Stromal cell of bone marrow (primary cell): ENCODE data around the gene ATP8B1.

Source experiments
- DNase-seq: peaks from one replicate; pipeline ENCODE4 v3.0.0-alpha.2; 2012; ENCODE audit warnings: low read depth

Gene ATP8B1

DNA sequence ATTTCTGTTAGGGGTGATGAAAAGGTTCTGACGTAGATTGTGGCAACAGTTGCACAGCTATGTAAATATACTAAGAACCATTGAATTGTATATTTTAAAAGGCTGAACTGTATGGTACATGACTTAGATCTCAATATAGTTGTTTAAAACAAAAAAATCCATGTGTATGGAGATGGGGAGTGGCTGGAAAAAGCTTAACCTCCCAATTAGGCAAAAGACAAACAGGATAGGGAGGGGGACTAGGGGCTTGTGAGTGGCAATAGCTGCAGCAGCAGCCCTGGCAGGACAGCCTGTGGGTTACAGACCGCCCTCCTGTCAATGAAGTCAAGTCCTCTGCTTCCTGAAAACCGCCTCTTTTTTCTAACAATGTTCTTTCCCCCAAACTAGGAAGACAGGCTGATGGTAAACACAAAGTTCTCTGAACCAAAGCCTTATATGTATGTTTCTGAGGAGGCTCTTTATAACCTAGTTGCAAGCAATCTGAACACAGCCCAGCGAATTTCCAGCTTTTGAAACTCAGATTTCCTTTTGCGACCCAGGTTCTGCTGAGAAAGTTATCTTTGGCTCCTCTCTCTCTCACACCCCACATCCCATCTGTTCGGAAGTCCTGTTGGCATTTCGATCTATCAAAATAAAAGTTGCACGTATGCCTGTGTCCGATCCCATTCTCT lies 10.3 kb downstream of the ATP8B1 start:
- no peak for DNase-seq

DNA sequence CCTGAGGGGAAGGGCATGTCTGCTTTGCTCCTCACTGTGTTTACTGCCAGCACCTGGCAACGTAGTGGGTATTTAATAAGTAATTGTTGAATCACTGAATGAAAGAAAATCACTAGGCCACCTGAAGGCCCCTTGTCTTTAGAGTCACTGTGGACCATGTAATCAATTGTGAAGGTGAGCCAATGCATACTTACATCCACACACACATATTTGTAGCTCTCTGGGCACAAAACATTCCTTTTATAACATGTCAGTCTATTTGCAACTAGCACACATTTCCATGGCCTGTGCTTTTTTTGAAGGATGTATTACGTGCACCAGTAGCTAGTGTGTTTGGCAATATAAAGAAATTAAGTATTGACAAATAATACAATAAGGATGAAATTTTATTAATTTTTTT lies 11.2 kb downstream of the ATP8B1 start:
- DNase-seq, result no peak

DNA sequence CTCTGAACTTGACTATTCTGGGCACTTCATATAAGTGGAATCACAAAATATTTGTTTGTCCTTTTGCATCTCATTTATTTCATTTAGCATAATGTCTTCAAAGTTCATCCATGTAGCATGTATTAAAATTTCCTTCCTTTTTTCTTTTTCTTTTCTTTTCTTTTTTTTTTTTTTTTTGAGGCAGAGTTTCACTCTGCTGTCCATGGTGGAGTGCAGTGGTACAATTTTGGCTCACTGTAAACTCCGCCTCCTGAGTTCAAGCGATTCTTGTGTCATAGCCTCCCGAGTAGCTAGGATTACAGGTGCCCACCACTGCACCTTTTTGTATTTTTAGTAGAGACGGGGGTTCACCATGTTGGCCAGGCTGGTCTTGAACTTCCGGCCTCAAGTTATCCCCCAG lies 11.9 kb downstream of the ATP8B1 start:
- DNase-seq, result no peak

DNA sequence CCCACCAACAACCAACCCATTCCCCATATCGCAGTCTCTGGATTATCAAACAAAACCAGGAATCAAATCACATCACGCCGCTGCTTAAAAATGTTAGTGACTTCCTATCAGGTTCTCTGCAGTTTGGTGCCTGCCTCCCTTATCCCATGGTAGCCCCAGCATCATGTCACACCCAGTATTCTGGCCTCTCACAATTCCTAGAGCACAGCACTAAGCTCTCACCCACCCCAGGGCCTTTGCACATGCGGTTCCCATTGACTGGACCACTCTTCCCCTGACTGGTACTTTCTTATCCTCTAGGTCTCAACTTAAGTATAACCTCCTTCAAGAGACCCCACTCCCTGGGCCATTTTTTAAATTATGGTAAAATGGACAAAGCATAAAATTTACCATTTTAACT lies 12.8 kb downstream of the ATP8B1 start:
- DNase-seq, result no peak

DNA sequence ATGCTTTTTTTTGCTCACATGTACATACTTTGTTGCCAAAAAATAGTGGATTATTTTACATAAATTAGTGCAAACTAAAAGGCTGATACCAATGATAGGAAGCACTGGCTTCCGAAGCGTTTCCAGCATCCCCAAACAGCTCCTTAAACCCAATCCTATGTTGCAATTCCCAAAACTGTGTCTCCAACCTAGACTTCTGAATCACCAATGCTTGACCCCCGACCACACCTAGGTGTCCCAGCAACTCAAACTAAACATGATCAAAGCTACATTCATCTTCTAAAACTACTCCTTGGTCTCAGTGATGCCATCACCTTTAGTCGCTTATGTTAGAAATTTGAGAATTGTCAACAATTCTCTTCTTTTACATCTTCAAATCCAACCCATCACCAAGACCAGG lies 13.4 kb downstream of the ATP8B1 start:
- no peak for DNase-seq

DNA sequence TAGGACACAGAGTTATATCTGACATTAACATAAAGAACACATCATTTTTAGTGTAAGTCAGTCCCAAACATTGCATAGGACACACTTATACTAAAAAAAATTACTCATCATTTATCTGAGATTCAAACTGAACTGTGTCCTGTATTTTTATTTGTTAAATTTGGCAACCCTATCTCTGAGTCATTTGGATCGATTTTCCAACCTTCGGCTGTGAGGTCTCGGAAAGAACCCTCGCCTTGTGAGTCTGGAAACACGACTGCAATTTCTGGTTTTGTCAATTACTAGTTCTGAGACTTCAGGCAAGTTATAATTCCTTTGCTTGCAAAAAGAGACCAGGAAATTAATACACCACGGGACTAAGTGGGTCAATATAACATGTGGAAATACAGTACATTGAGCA lies 14.0 kb downstream of the ATP8B1 start:
- DNase-seq, result peak; percentile 81

DNA sequence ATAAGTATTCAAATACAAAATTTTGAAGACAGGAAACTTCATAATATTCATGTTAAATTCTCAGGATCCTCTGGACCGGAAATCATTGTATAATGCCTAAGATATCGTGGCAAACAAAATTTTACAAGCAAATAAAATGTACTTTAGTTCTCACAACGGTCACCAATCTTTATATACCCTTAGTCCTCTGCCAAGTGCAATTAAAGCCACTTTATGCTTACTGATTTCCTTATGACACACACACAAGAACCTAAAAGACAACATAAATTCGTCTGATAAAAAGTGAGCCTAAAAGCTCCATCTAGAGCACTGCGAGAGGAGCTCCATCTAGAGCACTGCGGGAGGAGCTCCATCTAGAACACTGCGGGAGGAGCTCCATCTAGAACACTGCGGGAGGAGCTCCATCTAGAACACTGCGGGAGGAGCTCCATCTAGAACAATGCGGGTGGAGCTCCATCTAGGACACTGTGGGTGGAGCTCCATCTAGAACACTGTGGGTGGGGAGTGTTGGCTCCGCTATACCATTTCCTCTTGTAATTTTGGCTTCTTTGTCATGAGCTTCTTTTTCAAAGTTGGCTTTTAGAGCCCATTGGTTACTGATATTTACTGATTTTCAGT lies 15.9 kb downstream of the ATP8B1 start:
- DNase-seq, result no peak

DNA sequence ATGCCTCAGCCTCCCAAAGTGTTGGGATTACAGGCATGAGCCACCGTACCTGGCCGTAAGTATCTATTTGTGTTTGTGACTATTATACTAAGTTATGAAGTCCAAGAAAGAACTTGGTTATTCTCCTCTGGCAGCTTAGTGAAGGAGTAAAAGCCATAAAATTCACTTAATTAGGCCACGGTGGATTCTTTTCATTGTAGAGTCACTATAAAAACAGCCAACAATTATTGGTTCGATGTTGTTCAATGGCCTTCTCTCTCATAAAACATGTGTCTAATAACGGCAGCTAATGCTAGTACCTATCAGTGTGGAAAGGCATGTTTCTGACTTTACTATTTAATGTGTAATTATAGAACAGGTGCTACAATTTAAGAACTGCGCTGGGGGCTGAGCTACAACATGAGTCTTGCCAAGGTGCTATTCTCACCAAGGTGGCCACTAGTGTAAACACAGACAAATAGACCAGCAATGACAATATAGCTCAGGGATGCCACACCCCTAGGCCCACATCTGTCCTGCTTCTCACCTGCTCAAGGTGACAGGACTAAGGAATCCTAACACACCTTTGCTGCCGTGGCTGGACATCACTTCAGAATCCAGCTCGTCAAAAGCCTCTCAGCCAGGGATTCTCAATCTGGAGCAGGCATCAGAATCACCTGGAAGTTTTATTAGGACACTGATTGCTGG lies 17.2 kb downstream of the ATP8B1 start:
- DNase-seq, result no peak

DNA sequence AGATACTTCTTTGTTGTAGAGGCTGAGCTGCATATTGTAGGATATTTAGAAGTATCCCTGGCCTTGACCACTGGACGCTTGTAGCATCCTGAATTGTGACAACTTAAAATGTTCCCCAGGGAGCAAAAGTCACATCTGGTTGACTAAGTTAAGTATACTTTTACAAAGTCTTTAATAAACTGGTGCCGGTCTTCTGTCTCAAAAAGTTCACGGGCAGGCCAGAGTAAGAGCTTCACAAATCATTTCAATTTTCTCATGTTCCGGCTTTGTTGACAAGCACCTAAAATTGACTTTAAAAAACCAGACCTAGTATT lies 18.4 kb downstream of the ATP8B1 start:
- no peak for DNase-seq

DNA sequence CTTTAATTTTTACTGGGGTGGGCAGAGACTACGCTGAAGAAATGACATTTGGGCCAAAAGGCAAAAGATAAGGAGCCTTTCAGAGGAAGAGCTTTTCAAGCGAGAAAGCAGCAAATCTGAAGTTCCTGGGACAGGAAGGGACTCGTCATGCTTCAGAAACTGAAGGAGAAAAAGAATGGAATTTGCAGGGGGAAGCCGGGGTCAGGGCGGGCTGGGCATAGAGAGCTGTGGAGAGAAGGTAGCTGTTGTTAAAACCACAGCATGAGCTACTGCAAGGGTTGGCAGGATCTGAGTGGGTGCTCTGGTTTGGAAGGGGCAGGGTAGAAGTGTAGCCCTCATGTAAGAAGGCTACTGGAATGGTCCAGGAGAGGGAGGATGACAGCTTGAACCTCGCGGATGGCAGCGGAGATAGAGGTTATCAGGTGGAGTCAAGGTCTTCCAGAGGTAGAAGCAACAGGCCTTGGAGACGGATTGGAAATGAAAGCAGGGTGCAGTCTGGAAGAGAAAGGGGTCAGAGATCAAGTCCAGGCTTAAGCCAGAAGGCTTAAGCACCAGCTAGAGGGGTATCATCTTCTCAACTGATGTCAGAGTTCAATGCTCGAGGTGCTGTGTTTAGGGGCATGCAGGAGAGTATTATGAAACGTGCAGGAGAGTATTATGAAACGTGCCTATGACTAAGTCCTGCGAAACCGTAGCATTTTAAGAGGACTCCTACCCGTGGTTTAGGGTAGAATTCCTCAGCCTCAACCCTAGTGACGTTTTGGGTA lies 18.9 kb downstream of the ATP8B1 start:
- peak; percentile 51 for DNase-seq

DNA sequence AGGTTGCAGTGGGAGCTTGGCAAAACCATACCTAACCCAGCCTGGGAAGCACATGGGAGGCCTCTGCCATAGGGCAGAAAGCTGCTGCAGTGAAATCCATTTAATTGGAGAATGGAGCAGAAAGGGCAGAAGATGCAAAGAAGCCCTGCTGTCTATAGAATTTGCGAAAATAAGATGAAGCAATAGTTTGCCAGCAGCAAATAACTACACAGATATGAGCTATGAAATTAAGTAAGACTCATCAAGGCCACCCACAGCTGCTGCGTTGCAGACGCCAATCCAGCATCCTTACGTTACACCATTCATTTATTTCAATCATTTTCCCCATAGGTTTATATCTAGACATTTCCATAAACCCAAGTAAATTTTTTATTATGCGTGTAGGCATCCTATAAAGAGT lies 21.1 kb downstream of the ATP8B1 start:
- DNase-seq, result no peak

DNA sequence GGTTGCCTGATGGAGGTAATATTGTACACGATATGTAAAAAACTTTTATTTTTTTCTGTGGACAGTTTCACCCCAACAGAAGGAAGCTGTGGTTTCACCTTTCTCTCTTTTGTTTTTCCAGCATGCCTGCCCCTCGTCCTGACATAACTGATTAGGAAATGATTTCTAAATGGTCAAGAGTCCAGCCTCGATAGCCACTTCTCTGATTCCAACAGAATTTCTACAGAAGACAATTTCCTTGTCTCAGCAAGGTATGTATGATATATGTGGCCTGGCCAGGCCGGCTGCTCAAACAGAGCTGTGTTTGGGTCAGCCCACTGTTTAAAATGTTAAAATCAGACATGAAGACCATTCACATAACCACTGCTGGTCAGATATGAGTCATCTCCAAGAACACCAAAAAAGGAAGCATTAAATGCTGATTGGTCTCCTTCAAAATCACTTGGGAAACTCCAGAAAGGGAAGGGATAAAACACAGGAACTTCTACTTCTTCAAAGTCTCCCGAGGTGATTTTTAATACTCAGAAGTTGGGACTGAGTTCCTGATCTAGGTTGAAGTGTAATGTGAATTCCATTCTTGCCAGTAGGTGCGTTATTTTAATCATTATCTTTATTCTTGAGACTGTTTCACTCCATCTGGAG lies 22.3 kb downstream of the ATP8B1 start:
- peak; percentile 78 for DNase-seq

DNA sequence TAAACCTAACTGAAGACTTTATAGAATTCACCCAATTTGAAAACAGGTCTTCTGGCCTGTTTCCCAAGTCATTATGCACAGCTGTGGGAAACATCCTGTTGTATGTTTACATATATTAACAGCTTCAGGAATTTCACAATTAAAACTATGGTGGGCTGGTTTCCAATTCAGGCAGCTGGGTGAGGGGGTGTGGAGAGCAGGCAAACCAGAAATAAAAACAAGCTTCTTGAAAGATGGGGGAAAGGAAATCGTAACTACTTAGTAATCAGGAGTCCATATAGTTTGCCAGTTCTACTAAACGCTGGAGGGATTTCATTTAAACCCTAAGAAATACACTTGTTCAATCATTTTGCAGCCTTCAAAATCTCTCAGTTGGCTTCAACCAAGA lies 22.8 kb downstream of the ATP8B1 start:
- DNase-seq, result no peak

DNA sequence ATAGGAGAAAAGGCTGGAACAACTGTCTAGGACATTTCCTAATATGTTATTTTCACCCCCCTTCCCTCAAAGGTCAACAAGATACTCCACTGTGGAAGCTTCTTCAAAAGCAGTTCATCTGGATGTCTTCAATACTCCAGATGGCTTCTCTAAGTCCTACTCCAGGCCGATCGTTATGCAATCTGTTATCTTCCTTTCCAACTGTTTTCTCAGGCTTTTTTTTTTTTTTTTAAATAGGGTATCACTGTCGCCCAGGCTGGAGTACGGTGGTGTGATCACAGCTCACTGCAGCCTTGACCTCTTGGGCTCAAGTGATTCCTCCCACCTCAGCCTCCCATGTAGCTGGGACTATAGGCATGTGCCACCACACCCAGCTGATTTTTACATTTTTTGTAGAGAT lies 26.3 kb downstream of the ATP8B1 start:
- DNase-seq, result no peak

DNA sequence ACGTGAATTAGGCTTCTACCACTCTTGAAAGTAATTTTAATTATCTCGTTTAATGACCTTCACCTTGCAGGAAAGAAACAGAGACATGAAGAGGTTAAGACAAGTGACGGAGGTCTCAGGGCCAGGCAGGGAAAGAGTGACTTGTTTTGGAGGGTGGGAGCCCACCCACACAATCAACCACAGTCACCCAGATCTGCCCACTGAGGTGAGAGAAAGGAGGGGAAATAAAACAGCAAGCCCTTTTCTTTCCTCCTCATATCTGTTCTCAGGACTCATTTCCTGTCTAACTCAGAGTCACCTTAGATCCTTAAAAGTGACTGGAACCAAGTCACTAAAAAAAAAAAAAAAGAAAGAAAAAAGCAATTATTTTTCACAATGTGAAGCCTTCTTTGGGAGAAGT lies 26.8 kb downstream of the ATP8B1 start:
- no peak for DNase-seq

DNA sequence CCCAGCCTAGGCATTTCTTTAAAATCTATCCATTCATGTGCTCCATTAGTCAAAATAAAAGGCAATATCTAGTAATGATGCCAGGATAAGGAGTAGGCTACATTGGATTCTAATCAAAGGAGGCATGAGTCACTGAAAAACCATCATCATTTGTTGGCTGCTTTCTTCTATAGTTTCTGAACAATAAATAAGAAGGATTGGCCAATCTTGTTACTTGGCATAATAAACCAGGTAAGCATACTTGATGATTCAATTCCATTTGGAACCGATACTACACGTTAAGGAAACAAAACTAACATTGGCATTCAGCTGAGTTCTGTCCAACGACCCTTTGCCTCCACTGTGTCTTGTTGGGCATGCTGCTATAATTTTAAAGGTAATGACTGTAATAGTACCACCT lies 27.2 kb downstream of the ATP8B1 start:
- peak; percentile 13 for DNase-seq

DNA sequence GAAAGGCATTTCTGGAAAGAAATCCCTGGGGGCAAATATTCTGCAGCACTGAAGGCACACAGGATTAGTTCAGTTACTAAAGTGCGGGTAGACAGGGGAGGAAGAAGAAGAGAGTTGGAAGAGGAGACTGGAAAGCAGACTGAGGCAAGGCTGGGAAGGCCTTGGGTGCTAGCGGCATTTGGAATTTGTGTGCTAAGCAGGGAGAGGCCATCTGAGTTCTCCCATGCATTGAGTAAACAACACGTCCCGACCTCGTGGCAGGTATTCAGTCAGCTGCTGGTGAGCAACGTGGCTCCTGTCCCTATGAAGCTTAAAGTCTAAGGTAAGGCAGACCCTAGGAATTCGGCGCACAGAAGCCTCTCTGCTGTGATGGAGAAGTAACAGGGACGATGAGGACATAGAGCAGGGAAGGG lies 30.7 kb downstream of the ATP8B1 start:
- no peak for DNase-seq

DNA sequence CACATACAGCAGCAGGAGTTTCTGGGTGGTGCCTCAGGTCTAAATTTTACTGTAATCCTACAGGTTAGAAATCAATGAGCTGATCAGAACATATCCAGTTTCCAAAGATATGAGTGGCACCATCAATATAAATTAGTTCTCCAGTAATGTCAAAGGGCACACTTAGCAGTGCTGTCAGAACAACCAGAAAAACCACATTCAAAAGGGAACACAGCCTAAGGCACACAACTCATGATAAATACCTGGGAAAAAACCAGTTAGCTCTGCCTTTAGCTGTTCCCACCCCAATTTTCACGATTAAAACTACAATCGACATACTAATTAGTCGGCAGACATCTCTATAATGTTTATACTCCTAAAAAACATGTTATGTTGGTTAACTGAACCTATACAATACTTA lies 31.5 kb downstream of the ATP8B1 start:
- no peak for DNase-seq

DNA sequence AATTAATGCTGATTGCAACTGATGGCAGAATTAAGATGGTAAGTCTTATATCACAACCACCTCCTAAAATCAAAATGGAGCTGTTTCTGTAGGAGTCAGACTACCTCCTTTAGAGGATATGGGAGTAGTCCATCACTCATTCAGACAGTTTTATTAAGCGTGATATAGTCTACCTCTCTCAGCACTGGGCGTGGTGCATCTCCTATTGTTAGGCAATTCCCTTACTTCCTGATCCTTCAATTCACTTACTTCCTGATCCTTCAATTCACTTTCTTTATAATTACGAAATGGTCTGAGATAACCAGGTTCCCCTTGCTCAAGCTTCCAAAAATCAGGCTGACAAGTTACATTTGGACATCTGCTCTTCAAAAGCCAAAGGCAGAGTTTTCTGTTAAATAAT lies 31.9 kb downstream of the ATP8B1 start:
- DNase-seq, result no peak

DNA sequence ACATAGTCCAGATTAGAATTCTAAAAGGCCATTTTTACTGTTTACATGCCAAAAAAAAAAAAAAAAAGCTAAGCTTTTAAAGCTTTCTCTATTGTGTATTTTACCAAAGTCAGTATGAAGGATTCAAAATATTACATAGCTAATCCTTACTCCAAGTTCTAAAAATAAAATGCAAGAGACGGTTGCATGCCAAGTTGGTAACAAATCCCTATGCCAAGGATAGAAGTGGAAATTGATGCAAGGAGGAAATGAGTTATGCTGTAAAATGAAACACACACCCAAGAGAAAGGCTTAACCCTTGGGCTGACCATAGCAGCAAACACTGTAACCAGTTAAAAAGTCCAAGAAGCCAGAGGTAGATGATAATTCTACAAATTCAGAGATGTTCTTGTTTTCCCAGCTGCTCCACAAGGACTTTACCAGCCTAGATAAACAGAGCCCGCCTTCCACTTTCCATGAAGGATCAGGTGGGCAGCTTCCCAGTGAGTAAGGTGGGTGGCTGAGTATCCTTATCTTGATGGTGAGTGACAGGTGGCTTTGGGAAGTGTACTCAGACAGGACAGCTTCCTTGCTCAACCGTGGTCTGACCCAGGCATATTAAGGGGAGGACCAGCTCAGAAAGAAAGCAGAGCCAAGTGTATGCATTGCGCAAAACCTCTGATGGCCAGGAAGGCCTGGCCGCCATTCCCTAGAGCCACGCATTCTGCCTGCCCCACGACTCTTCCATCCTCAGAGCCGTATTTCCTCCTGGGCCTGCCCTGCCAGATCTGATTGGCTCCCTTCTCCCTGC lies 34.4 kb downstream of the ATP8B1 start:
- peak; percentile 88 for DNase-seq

DNA sequence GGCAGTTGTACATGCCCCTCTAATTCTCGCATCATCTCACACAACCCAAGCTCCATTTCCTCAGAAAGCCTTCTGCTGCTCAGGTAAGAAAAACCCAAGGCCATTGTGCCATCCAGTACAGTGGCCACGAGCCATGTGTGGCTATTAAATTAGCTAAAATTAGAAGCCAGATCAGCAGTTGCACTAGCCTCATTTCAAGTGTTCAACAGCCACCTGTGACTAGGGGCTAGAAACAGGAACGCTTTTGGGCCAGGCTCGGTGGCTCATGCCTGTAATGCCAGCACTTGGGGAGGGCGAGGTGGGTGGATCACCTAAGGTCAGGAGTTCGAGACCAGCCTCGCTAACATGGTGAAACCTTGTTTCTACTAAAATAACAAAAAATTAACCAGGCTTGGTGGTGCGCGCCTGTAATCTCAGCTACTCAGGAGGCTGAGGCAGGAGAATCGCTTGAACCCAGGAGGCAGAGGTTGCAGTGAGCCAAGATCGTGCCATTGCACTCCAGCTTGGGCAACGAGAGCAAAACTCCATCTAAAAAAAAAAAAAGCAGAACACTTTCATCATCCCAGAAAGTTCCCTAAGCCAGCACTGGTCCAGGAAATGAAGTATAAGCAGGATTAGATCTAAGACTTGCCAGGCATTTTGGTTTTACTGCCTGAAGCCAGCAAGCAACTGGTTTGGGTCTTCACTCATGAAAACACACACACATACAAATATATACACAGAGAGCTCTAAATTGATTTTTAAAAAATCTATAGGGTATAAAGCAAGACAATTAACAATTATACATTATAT lies 35.7 kb downstream of the ATP8B1 start:
- DNase-seq, result peak; percentile 14
